PC-9 (cell line): ENCODE measurements around the gene WIPI1. TPM values are rescaled to one million over a fixed set of nuclear protein-coding genes. Genes with fewer than 3 reads are reported as not detected.

Experiments used
- BruUV-seq: library from RNA; stranded (reverse); fragments of 400-500 nt; replicated peaks from 2 replicates; lab custom pipeline; 2021; lab: Mats Ljungman, UMichigan
- CTCF ChIA-PET: fragments of 300-600 bp; sonication (Branson Sonifier 250); formaldehyde crosslinking; loops from one replicate; lab custom pipeline; 2022; ENCODE audit warnings: antibody characterized with exemption; lab: Charles Lee
- POLR2A ChIA-PET: fragments of 300-600 bp; sonication (Branson Sonifier 250); formaldehyde crosslinking; loops from one replicate; lab custom pipeline; 2022; ENCODE audit warnings: antibody characterized with exemption; ENCODE audit not compliant: unreplicated experiment; lab: Charles Lee
- DNase-seq, 2 experiments: peaks; one replicate each; pipeline versions ENCODE4 v3.0.0 to v3.0.0-alpha.2; 2015 to 2022; ENCODE audit warnings: mixed read lengths in 1 of 2
- H2AFZ ChIP-seq: fragments of 200-600 bp; sonication (generic); 2 replicates; pipeline ENCODE4 v1.8.1; 2017; ENCODE audit warnings: antibody characterized with exemption
- H3F3A ChIP-seq: fragments of 200-600 bp; sonication (generic); 2 replicates; pipeline ENCODE4 v1.8.1; 2017; ENCODE audit warnings: antibody characterized with exemption, mild to moderate bottlenecking, low read depth; ENCODE audit not compliant: insufficient read depth
- H3K27ac ChIP-seq: fragments of 200-600 bp; sonication (generic); 2 replicates; pipeline ENCODE4 v1.6.1; 2016; ENCODE audit warnings: mixed run types
- H3K27me3 ChIP-seq: fragments of 200-600 bp; sonication (generic); 2 replicates; pipeline ENCODE4 v1.6.1; 2016; ENCODE audit warnings: low read depth, mixed run types; ENCODE audit not compliant: insufficient read depth
- H3K36me3 ChIP-seq: fragments of 200-600 bp; sonication (generic); 2 replicates; pipeline ENCODE4 v1.6.1; 2016; ENCODE audit warnings: low read depth, mixed run types
- H3K4me1 ChIP-seq: fragments of 200-600 bp; sonication (generic); replicated peaks from 2 replicates; pipeline ENCODE4 v1.6.1; 2016; ENCODE audit warnings: mixed run types; ENCODE audit not compliant: insufficient read depth
- H3K4me2 ChIP-seq: fragments of 200-600 bp; sonication (generic); 2 replicates; pipeline ENCODE4 v1.6.1; 2017; ENCODE audit warnings: mixed run types
- H3K4me3 ChIP-seq: fragments of 200-600 bp; sonication (generic); 2 replicates; pipeline ENCODE4 v1.6.1; 2016; ENCODE audit warnings: mixed run types
- H3K79me2 ChIP-seq: fragments of 200-600 bp; sonication (generic); 2 replicates; pipeline ENCODE4 v1.6.1; 2017; ENCODE audit warnings: low read depth, mixed run types
- H3K9me2 ChIP-seq: fragments of 200-600 bp; sonication (generic); 2 replicates; pipeline ENCODE4 v1.8.1; 2017; ENCODE audit warnings: mild to moderate bottlenecking; ENCODE audit not compliant: insufficient read depth
- H3K9me3 ChIP-seq: fragments of 200-600 bp; sonication (generic); 2 replicates; pipeline ENCODE4 v1.8.1; 2016; ENCODE audit warnings: low read depth; ENCODE audit not compliant: insufficient read depth
- H4K20me1 ChIP-seq: fragments of 200-600 bp; sonication (generic); 2 replicates; pipeline ENCODE4 v1.8.1; 2017; ENCODE audit not compliant: insufficient read depth
- EZH2 ChIP-seq: fragments of 200-600 bp; sonication (generic); IDR thresholded peaks from 2 replicates; pipeline ENCODE4 v1.8.0; 2017; ENCODE audit warnings: antibody characterized with exemption, low read depth
- intact Hi-C: fragments of 100-400 bp; cut with micrococcal nuclease; formaldehyde crosslinking; loops from one replicate; pipeline ENCODE4 v1.10.0; 2022; ENCODE audit not compliant: unreplicated experiment
- total RNA-seq: library from RNA; stranded (reverse); gene quantifications from 2 replicates; pipeline ENCODE4 v1.2.3, GENCODE V29; 2021
- TF ChIP-seq, protein P1 (sequence below): fragments of 200-600 bp; sonication (generic); conservative IDR thresholded peaks from 2 replicates; pipeline ENCODE4 v1.6.1; 2017; ENCODE audit warnings: mixed run types, antibody characterized with exemption, mild to moderate bottlenecking, moderate library complexity

The WIPI1 gene
- total RNA-seq, 1 experiment from 2014 or later, result 11.2 TPM

DNA sequence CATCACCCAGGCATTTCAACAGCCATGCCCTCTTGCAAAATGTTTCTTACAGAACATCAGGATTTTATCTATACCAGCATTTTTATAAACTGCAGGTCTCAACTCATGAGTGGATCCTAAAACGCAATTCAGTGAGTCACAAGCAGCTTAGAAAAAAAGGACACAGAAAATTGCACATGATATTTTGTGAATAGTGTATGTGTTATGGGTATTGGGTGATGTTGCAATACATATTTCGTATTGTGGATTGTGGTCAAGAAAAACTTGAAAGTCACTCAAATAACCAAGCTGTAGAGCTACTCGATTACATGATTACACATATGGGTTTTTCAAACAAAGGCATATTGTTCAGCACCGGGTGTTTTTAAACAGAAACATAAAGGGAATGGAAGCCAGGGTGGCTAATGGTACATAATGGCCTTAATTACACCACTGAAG lies 1.4 kb downstream of the WIPI1 start:
- peaks cover 30% of the 10 kb centered on the region for H3F3A ChIP-seq
- H3K4me1 ChIP-seq, result peaks cover 27% of the 10 kb centered on the region
- H3K4me3 ChIP-seq, result peak overlapping the region; percentile 68
- H3K4me2 ChIP-seq, result peak overlapping the region; percentile 92
- H3K27ac ChIP-seq, result peak overlapping the region; percentile 79
- POLR2A ChIA-PET, result no interaction called here
- no peaks in the 10 kb centered on the region for H3K27me3 ChIP-seq
- intact Hi-C loops, result loop anchor here (2.0 kb wide), 1 partner anchor 57 kb away; the partner anchor contains the start of gene PRKAR1A
- DNase-seq, result no peak
- no peaks in the 10 kb centered on the region for H3K9me2 ChIP-seq
- CTCF ChIA-PET, result interaction anchor here (0.5 to 0.6 kb wide), 2 partner anchors 15 to 208 kb away, joined by 3 read pairs; no protein-coding TSS in a partner anchor
- H3K79me2 ChIP-seq, result no peaks in the 10 kb centered on the region
- BruUV-seq, result no TSS peak
- TF ChIP-seq EZH2, result no peak
- TF ChIP-seq, protein P1, sequence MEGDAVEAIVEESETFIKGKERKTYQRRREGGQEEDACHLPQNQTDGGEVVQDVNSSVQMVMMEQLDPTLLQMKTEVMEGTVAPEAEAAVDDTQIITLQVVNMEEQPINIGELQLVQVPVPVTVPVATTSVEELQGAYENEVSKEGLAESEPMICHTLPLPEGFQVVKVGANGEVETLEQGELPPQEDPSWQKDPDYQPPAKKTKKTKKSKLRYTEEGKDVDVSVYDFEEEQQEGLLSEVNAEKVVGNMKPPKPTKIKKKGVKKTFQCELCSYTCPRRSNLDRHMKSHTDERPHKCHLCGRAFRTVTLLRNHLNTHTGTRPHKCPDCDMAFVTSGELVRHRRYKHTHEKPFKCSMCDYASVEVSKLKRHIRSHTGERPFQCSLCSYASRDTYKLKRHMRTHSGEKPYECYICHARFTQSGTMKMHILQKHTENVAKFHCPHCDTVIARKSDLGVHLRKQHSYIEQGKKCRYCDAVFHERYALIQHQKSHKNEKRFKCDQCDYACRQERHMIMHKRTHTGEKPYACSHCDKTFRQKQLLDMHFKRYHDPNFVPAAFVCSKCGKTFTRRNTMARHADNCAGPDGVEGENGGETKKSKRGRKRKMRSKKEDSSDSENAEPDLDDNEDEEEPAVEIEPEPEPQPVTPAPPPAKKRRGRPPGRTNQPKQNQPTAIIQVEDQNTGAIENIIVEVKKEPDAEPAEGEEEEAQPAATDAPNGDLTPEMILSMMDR, result no peak
- no peaks in the 10 kb centered on the region for H3K9me3 ChIP-seq
- H2AFZ ChIP-seq, result 0 out of 2 replicates have a peak overlapping the region, but pooled peaks have one; percentile 15
- H4K20me1 ChIP-seq, result no peaks in the 10 kb centered on the region
- no peaks in the 10 kb centered on the region for H3K36me3 ChIP-seq

DNA sequence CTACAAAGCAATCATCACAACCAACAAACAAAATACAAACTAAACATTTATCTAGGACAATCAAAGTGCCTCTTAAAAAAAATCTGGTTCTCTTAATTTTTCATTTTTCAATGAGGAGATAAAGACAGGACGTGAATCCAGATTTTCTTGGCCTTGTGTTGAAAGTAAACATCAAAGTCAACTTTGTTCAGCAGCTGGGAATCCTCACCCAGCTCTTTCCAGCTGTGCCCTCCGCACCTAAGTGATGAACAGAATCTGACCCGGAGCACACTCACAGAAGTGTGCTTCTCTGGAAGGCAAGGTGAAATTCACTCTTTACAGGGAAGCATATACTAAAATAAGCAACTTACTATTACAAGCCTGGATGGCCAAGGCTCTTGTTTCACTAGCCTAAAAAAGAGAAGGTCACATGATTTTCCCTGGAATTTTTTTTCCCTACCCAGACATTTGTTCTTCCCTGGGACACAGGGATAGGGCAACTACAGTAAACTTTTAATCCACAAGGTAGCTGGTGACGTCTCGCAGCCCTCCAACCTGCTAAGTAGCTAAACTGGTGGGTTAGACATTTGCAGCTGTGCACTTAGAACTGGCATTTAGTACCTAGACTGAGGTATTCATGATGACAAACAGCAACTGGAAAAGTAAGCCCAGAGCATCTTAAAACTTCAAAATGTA lies 3.2 kb downstream of the WIPI1 start:
- POLR2A ChIA-PET, result no interaction called here
- intact Hi-C loops, result no loop called here
- no peak overlapping the region for H3K4me2 ChIP-seq
- no peak overlapping the region for H3K4me3 ChIP-seq
- no peaks in the 10 kb centered on the region for H3K9me2 ChIP-seq
- H3K79me2 ChIP-seq, result no peaks in the 10 kb centered on the region
- no peaks in the 10 kb centered on the region for H3K27me3 ChIP-seq
- no peaks in the 10 kb centered on the region for H3K36me3 ChIP-seq
- H4K20me1 ChIP-seq, result no peaks in the 10 kb centered on the region
- no TSS peak for BruUV-seq
- peaks cover 30% of the 10 kb centered on the region for H3F3A ChIP-seq
- H3K4me1 ChIP-seq, result peaks cover 24% of the 10 kb centered on the region
- DNase-seq, result no peak
- no peak overlapping the region for H2AFZ ChIP-seq
- H3K27ac ChIP-seq, result no peak overlapping the region
- no peaks in the 10 kb centered on the region for H3K9me3 ChIP-seq
- CTCF ChIA-PET, result no interaction called here
- TF ChIP-seq, protein P1, result no peak
- no peak for TF ChIP-seq EZH2

DNA sequence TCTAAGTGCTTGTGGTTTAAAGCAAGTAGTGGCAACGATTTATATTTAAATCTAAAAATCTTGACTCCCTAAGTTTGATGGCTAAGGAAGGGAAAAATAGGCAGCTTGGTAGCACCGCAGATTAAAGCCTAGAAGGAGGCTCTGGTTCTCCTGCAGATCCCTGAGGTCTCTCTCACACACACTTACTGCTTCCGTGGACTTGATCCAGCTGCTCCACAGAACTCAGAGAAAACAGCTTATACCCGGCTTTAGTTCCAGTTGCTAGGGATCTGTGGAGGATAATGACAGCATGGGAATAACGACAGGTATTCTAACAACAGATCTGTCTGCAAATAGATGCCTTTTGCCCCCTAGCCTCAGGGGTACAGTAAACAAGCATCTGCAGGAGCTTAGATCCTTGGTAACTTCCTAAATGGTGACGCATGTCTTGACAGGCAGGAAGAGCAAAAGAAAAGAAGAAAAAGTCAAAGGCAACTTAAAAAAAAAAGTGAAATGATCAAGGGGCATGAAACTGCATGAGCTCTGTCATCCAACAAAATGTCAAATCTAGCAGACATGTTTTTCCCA lies 4.5 kb downstream of the WIPI1 start:
- Histone ChIP-seq H3K27ac (no peak overlapping the region), H3K4me2 (no peak overlapping the region), H3K9me2 (no peaks in the 10 kb centered on the region), H3K4me3 (no peak overlapping the region), H3F3A (peaks cover 24% of the 10 kb centered on the region), H3K27me3 (no peaks in the 10 kb centered on the region), H4K20me1 (no peaks in the 10 kb centered on the region), H3K79me2 (no peaks in the 10 kb centered on the region), H3K4me1 (peaks cover 18% of the 10 kb centered on the region), H2AFZ (no peak overlapping the region), H3K9me3 (no peaks in the 10 kb centered on the region), H3K36me3 (no peaks in the 10 kb centered on the region)
- CTCF ChIA-PET, result no interaction called here
- DNase-seq, result no peak
- no peak for TF ChIP-seq EZH2
- TF ChIP-seq, protein P1, result no peak
- intact Hi-C loops, result no loop called here
- BruUV-seq, result no TSS peak
- POLR2A ChIA-PET, result no interaction called here
